HFF-Myc (cell line): ENCODE results near the gene NAA40.

Experiments
- DNase-seq: peaks from one replicate; pipeline ENCODE4 v3.0.0-alpha.2; 2011; ENCODE audit warnings: low read depth; ENCODE audit errors: extremely low read depth
- H3K4me3 ChIP-seq: replicated peaks from 2 replicates; pipeline ENCODE4 v1.5.1; 2011; ENCODE audit warnings: low read depth, mild to moderate bottlenecking, control low read depth, low read length
- TF ChIP-seq, protein P1 (sequence below): IDR thresholded peaks from 2 replicates; pipeline ENCODE4 v1.5.1; 2012; ENCODE audit warnings: mild to moderate bottlenecking, low read depth, low read length, control low read depth; ENCODE audit errors: missing control alignments

NAA40 gene

DNA sequence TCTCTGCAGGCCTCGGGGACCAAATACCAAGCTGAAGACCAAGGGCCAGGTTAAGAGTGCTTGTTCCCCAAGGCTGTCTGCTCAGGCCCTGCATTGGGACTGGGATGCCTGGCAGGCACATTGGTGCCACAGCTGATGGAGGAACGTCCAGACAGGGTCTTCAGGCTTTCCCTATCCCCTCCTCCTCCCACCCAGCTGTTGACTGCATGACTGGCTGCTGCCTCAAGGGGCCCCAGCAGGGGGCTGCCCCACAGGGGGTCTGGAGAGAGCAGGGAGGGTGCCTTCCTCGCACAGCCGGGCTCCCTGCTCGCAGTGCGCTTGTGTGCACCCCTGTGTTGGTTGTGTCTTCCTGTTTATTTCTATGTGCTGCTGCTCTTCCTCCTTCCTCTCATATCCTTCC lies 31.7 kb upstream of the NAA40 start:
- no peak for DNase-seq
- TF ChIP-seq, protein P1, sequence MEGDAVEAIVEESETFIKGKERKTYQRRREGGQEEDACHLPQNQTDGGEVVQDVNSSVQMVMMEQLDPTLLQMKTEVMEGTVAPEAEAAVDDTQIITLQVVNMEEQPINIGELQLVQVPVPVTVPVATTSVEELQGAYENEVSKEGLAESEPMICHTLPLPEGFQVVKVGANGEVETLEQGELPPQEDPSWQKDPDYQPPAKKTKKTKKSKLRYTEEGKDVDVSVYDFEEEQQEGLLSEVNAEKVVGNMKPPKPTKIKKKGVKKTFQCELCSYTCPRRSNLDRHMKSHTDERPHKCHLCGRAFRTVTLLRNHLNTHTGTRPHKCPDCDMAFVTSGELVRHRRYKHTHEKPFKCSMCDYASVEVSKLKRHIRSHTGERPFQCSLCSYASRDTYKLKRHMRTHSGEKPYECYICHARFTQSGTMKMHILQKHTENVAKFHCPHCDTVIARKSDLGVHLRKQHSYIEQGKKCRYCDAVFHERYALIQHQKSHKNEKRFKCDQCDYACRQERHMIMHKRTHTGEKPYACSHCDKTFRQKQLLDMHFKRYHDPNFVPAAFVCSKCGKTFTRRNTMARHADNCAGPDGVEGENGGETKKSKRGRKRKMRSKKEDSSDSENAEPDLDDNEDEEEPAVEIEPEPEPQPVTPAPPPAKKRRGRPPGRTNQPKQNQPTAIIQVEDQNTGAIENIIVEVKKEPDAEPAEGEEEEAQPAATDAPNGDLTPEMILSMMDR: no peak
- no peak overlapping the region for H3K4me3 ChIP-seq

DNA sequence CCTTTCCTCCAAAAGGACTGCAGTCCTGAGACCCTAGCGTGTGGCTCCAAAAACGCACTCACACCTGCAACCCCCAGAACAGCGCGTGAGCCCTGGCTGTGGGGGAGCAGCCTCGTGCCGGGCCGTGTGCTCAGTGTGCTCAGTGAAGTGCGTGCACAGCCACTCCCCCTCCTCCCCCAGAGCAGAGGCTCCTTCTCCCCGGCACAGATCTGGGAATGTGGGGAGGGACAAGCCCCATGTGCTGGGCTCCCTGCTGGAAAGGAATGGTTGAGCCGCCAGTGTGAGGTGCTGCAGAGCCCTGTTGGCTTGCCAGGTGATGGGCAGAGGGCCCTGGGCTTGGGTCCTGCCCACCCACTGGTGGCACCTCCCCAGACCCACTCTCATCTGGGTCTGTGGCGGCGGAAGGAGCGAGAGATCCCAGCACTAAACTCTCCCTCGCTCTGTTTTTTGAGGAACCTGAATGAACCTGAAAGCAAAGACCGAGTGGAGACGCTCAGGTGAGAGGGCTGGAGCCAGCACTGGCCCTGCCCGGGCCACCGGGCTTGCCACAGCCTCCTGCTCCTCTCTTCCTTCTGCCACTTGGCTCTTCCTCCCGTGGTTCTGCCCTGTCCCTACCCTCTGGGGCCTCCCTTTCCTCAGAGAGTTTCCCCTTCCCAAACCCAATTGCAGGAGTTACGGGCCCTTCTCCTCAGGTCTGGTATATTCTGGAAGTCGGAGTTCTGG lies 30.8 kb upstream of the NAA40 start:
- no peak for DNase-seq
- TF ChIP-seq, protein P1: no peak
- H3K4me3 ChIP-seq: no peak overlapping the region

DNA sequence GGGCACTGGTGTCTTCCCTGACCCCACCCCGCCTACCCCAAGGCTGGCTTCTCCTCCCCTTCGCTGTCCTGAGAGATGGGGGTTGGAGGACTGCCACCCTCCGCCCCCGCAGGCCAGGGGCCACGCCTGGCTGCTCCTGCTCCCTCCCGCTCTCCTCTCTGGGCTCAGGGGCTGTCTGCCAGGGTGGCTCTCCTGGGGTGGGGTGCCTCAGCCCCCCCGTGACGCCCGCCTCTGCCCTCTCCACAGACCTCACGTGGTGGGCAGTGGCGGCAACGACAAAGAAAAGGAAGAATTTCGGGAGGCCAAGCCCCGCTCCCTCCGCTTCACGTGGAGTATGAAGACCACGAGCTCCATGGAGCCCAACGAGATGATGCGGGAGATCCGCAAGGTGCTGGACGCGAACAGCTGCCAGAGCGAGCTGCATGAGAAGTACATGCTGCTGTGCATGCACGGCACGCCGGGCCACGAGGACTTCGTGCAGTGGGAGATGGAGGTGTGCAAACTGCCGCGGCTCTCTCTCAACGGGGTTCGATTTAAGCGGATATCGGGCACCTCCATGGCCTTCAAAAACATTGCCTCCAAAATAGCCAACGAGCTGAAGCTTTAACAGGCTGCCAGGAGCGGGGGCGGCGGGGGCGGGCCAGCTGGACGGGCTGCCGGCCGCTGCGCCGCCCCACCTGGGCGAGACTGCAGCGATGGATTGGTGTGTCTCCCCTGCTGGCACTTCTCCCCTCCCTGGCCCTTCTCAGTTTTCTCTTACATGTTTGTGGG lies 30.0 kb upstream of the NAA40 start:
- H3K4me3 ChIP-seq: no peak overlapping the region
- no peak for DNase-seq
- TF ChIP-seq, protein P1: no peak

DNA sequence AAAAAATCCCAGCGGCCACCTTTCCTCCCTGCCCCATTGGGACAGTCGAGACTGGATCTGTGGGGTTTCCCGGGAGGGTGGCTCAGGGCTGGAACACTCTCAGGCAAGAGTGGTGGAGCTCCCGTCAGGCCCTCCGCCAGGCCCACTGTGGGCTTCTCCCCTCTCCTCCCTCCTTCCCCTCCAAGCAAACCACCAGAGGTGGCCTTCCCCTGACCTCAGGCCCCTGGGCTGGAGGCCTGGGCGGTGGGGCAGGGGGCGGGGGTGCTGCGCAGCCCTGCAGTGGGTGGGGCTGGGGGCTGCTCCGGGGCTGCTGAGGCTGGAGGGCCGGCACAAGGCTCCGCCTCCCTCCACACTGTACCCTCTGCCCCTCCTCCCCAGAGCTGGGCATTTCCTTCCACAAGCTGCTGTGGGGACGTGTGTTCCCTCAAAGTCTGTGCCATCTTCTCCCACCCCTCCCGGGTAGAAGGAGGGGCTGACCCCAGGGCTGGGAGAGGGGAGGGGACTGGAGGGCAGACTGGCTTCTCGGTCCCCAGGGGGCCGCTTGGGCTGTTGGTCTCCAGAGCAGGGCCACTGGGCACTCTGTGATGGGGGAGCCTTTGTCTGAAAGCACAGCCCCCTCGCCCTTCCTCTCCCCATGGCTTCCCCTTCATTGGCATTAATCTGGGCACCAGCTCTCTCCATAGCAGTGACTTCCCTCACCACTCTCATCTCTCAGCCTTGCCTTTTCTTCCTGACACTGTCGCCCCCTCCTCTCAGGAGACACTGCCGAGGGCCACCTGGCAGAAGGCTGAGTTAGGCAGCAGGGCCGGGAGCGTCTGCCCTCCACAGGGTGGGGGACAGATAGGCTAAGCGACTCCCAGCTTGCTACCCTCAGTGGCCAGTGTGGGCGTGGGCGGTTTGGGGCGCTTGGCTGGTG lies 29.0 kb upstream of the NAA40 start:
- no peak for DNase-seq
- H3K4me3 ChIP-seq: no peak overlapping the region
- TF ChIP-seq, protein P1: no peak

DNA sequence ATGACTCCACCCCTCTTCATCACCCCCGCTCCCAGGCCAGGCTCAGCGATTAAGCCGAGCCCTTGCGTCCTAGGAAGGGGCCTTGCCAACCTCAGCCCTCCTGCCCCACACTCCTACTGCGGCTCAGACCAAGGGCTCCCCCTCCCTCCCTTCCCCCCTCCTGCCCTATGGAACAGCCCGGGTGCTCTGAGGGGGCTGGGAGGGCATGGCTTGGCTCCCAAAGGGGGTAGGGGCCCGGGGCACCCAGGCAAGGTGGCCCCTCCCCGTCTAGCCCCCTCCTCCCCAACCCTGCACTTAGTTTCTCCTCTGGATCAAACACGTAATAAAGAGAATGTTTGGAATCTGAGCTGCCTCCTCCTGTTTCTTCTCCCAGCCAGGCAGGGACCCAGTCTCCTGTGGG lies 28.1 kb upstream of the NAA40 start:
- no peak overlapping the region for H3K4me3 ChIP-seq
- TF ChIP-seq, protein P1: no peak

DNA sequence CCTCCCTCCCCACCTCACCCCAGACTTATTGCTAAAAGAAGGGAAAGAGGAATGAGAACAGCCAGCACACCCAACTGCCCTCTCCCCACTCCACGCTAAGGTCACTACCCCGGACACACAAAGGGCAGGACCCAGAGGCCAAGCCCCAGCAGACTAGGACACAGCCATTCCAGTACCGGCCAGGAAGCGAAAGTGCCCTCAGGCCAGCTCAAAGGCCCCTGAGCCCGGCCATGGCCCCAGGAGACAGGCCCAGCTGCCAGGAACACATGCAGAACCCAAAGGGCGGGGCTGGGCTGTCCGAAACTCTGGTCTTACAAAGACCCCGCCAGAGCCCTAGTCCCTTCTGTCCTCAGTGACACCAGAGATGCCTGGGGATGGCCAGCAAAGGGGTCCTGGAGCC lies 27.4 kb upstream of the NAA40 start:
- no peak overlapping the region for H3K4me3 ChIP-seq
- TF ChIP-seq, protein P1: no peak
- no peak for DNase-seq

More for the DNA sequence above, 28.1 kb upstream of the NAA40 start:
- DNase-seq: no peak
